ENCODE measurements around the gene BTBD9. TPM values are rescaled to one million over a fixed set of nuclear protein-coding genes. Genes with fewer than 3 reads are reported as not detected.

Gene BTBD9
- total and polyA plus RNA-seq, 9 of the 15 experiments (the other 6 are each of a cell fraction or from before 2014, with no cell fraction given) = 0.08 to 1.6 (median 0.58) TPM

- ATAC-seq = peak; percentile 77
- CTCF ChIA-PET (ENCODE audit: low intra/inter-chr PET ratio) = no interaction called here
- BruUV-seq (replicated peaks) = no TSS peak
- Histone ChIP-seq H3K9ac (ENCODE audit: insufficient read depth in 1 of 2, low read depth in 2 of 2, low read length in 2 of 2) (no peak overlapping the region), H3K27me3 (ENCODE audit: control insufficient read depth in 2 of 2, insufficient read depth in 2 of 2, low read length in 2 of 2) (peaks cover 0 to 4% of the 10 kb centered on the region in 2 experiments; a peak in 1 of 5 replicates), H3K4me1 (replicated peaks in 1 of 2; ENCODE audit: control insufficient read depth in 2 of 2, insufficient read depth in 2 of 2, low read length in 2 of 2) (no peaks in the 10 kb centered on the region), H3K9me1 (ENCODE audit: control insufficient read depth, insufficient read depth, low read length) (no peaks in the 10 kb centered on the region), H3K36me3 (ENCODE audit: control insufficient read depth, insufficient read depth, low read length) (no peaks in the 10 kb centered on the region), H2AFZ (ENCODE audit: low read depth, low read length) (no peak overlapping the region), H3K27ac (ENCODE audit: extremely low read depth, low read depth, low read length) (no peak overlapping the region), H3K4me3 (no peak overlapping the region), H3K79me2 (ENCODE audit: control insufficient read depth, insufficient read depth, low read length) (no peaks in the 10 kb centered on the region), H3K9me3 (replicated peaks; ENCODE audit: control insufficient read depth, insufficient read depth, low read depth, low read length) (no peaks in the 10 kb centered on the region), H3K4me2 (ENCODE audit: insufficient read depth, low read length) (no peak overlapping the region), H4K20me1 (replicated peaks; ENCODE audit: control insufficient read depth, insufficient read depth, low read length) (no peaks in the 10 kb centered on the region)
- no peak for FAIRE-seq
- no peak for DNase-seq (ENCODE audit: extremely low read depth in 1 of 4, low spot score in 3 of 4)
- intact Hi-C loops (cut with micrococcal nuclease) = no loop called here
- POLR2A ChIA-PET = no interaction called here
- in situ Hi-C loops (cut with MboI) = no loop called here
- WGBS (ENCODE audit: insufficient coverage, low coverage, missing lambda C conversion rate) = 9% methylated on average over 3 of the region's 3 CpGs
- TF ChIP-seq PBX2 (CRISPR knock-in tag; IDR thresholded peaks at IDR 0.05; ENCODE audit: low read depth) (no peak), PBX2 (tag; conservative IDR thresholded peaks at IDR 0.05; ENCODE audit: low read depth) (no peak), ZNF143 (CRISPR knock-in tag; IDR thresholded peaks at IDR 0.05) (no peak), ATF3 (IDR thresholded peaks at IDR 0.05) (peak; percentile 78), ATF3 (CRISPR knock-in tag; conservative IDR thresholded peaks at IDR 0.05) (no peak), HDAC1 (IDR thresholded peaks at IDR 0.05) (no peak), BMI1 (IDR thresholded peaks at IDR 0.05; ENCODE audit: low read length) (0 out of 2 replicates have a peak, but pooled peaks have one; percentile 33), NELFE (IDR thresholded peaks at IDR 0.05; ENCODE audit: insufficient read depth, insufficient read length) (no peak), TARDBP (IDR thresholded peaks at IDR 0.05) (no peak), ZNF212 (CRISPR knock-in tag; IDR thresholded peaks at IDR 0.05) (no peak), HINFP (tag; conservative IDR thresholded peaks at IDR 0.05; ENCODE audit: low read depth) (no peak), ELK3 (CRISPR knock-in tag; IDR thresholded peaks at IDR 0.05) (no peak), CEBPG (CRISPR knock-in tag; IDR thresholded peaks at IDR 0.05) (peak; percentile 91), CEBPG (tag; conservative IDR thresholded peaks at IDR 0.05 in 1 of 2, IDR thresholded peaks at IDR 0.05 in 1 of 2) (peak; percentile 70 to 98; a peak in 3 of 4 replicates), E2F4 (CRISPR knock-in tag; IDR thresholded peaks at IDR 0.05; ENCODE audit: low read depth) (no peak)
Measured at GRCh38 chr6:38631186-38631783, 8.4 kb downstream of the BTBD9 start.
